WTC11 (cell line): ENCODE data around the gene SGSH. TPM values are rescaled to one million over a fixed set of nuclear protein-coding genes. Genes with fewer than 3 reads are reported as not detected.

ENCODE experiments used
- ATAC-seq: fragments of 200-7000 bp; cut with Tn5 transposase; 2 replicates; pipeline ENCODE4 v1.10.0; 2021; ENCODE audit warnings: mild to moderate bottlenecking, moderate library complexity
- CTCF ChIA-PET: fragments of 300-600 bp; sonication (Branson Sonifier 250); formaldehyde crosslinking; loops from one replicate; lab custom pipeline; 2021; ENCODE audit warnings: antibody characterized with exemption; lab: Charles Lee
- POLR2A ChIA-PET: fragments of 350-600 bp; sonication (Branson Sonifier 250); formaldehyde crosslinking; loops from one replicate; lab custom pipeline; 2021; ENCODE audit warnings: antibody characterized with exemption; lab: Charles Lee
- DNase-seq: peaks from one replicate; pipeline ENCODE4 v3.0.0; 2021; ENCODE audit warnings: low spot score
- H3K27ac Mint-ChIP-seq: 2 replicates; pipeline ENCODE4 v1.8.0; 2021; ENCODE audit warnings: mixed read lengths
- H3K27me3 Mint-ChIP-seq: 2 replicates; pipeline ENCODE4 v1.8.0; 2021; ENCODE audit warnings: low read depth, mild to moderate bottlenecking, moderate library complexity, mixed read lengths
- H3K36me3 Mint-ChIP-seq: 2 replicates; pipeline ENCODE4 v1.8.0; 2021; ENCODE audit warnings: mixed read lengths
- H3K4me1 Mint-ChIP-seq: 2 replicates; pipeline ENCODE4 v1.8.0; 2022; ENCODE audit warnings: mixed read lengths
- H3K4me3 Mint-ChIP-seq: 2 replicates; pipeline ENCODE4 v1.8.0; 2021; ENCODE audit warnings: mild to moderate bottlenecking, moderate library complexity, mixed read lengths
- H3K9me3 Mint-ChIP-seq: 2 replicates; pipeline ENCODE4 v1.8.0; 2021; ENCODE audit warnings: mixed read lengths
- AR ChIP-seq: fragments of 250-450 bp; sonication (Bioruptor Pico); IDR thresholded peaks from 2 replicates; pipeline ENCODE4 v1.9.0; 2021; ENCODE audit warnings: mild to moderate bottlenecking
- ATF2 ChIP-seq: sonication (generic); formaldehyde crosslinking; IDR thresholded peaks from 2 replicates; pipeline ENCODE4 v1.8.1; 2022; ENCODE audit warnings: low read depth, missing genetic modification reagents, borderline replicate concordance
- CREM ChIP-seq: sonication (generic); formaldehyde crosslinking; IDR thresholded peaks from 2 replicates; pipeline ENCODE4 v1.8.1; 2022; ENCODE audit warnings: mild to moderate bottlenecking, missing genetic modification reagents, moderate library complexity
- ERG ChIP-seq: fragments of 250-450 bp; sonication (Bioruptor Pico); IDR thresholded peaks from 2 replicates; pipeline ENCODE4 v1.8.0; 2021; ENCODE audit warnings: mild to moderate bottlenecking
- ETV6 ChIP-seq: sonication (generic); formaldehyde crosslinking; IDR thresholded peaks from 2 replicates; pipeline ENCODE4 v1.8.1; 2022; ENCODE audit warnings: mild to moderate bottlenecking, missing genetic modification reagents
- FOXK1 ChIP-seq: sonication (generic); formaldehyde crosslinking; IDR thresholded peaks from 2 replicates; pipeline ENCODE4 v1.8.0; 2022; ENCODE audit warnings: mild to moderate bottlenecking, moderate library complexity, missing genetic modification reagents
- FOXP1 ChIP-seq: sonication (generic); formaldehyde crosslinking; IDR thresholded peaks from 2 replicates; pipeline ENCODE4 v1.8.0; 2022; ENCODE audit warnings: missing genetic modification reagents, mild to moderate bottlenecking, moderate library complexity, borderline replicate concordance
- GTF2I ChIP-seq: fragments of 250-450 bp; sonication (Bioruptor Pico); conservative IDR thresholded peaks from 2 replicates; pipeline ENCODE4 v1.4.0; 2021; ENCODE audit warnings: mild to moderate bottlenecking
- JUN ChIP-seq: sonication (generic); formaldehyde crosslinking; IDR thresholded peaks from 2 replicates; pipeline ENCODE4 v1.8.0; 2023; ENCODE audit warnings: mild to moderate bottlenecking, missing genetic modification reagents
- MAX ChIP-seq: sonication (generic); formaldehyde crosslinking; IDR thresholded peaks from 2 replicates; pipeline ENCODE4 v1.8.0; 2022; ENCODE audit warnings: mild to moderate bottlenecking, missing genetic modification reagents
- MYBL2 ChIP-seq: sonication (generic); formaldehyde crosslinking; IDR thresholded peaks from 2 replicates; pipeline ENCODE4 v1.8.1; 2023; ENCODE audit warnings: mild to moderate bottlenecking, moderate library complexity, missing genetic modification reagents
- PREB ChIP-seq: sonication (generic); formaldehyde crosslinking; IDR thresholded peaks from 2 replicates; pipeline ENCODE4 v1.8.1; 2022; ENCODE audit warnings: mild to moderate bottlenecking, missing genetic modification reagents, moderate library complexity, borderline replicate concordance
- PRRX2 ChIP-seq: fragments of 250-450 bp; sonication (Bioruptor Pico); IDR thresholded peaks from 2 replicates; pipeline ENCODE4 v1.8.0; 2021; ENCODE audit warnings: mild to moderate bottlenecking
- SMAD3 ChIP-seq: sonication (generic); formaldehyde crosslinking; IDR thresholded peaks from 2 replicates; pipeline ENCODE4 v1.8.0; 2022; ENCODE audit warnings: missing genetic modification reagents, mild to moderate bottlenecking, borderline replicate concordance
- TEAD1 ChIP-seq: sonication (generic); formaldehyde crosslinking; IDR thresholded peaks from 2 replicates; pipeline ENCODE4 v1.8.0; 2022; ENCODE audit warnings: mild to moderate bottlenecking, missing genetic modification reagents
- TEAD4 ChIP-seq: sonication (generic); formaldehyde crosslinking; IDR thresholded peaks from 2 replicates; pipeline ENCODE4 v1.8.0; 2022; ENCODE audit warnings: mild to moderate bottlenecking, missing genetic modification reagents
- USF1 ChIP-seq: sonication (generic); formaldehyde crosslinking; IDR thresholded peaks from 2 replicates; pipeline ENCODE4 v1.8.0; 2022; ENCODE audit warnings: mild to moderate bottlenecking, missing genetic modification reagents
- ZNF138 ChIP-seq: sonication (generic); formaldehyde crosslinking; conservative IDR thresholded peaks from 2 replicates; pipeline ENCODE4 v1.8.1; 2022; ENCODE audit warnings: mild to moderate bottlenecking, moderate library complexity, missing genetic modification reagents
- ZNF423 ChIP-seq: fragments of 250-450 bp; sonication (Bioruptor Pico); IDR thresholded peaks from 2 replicates; pipeline ENCODE4 v2.1.2; 2022; ENCODE audit warnings: mild to moderate bottlenecking, moderate library complexity
- total RNA-seq: library from RNA; stranded (reverse); gene quantifications from 3 replicates; pipeline ENCODE4 v1.2.3, GENCODE V29; 2021

SGSH gene
- total RNA-seq, 1 experiment from 2014 or later: 27.7 TPM

- TF ChIP-seq ZNF138 (CRISPR knock-in tag): no peak
- TF ChIP-seq MAX: 0 out of 2 replicates have a peak, but pooled peaks have one; percentile 32
- TF ChIP-seq ZNF423 (CRISPR knock-in tag): no peak
- TF ChIP-seq PREB (CRISPR knock-in tag): 0 out of 2 replicates have a peak, but pooled peaks have one; percentile 23
- no peak for TF ChIP-seq TEAD1 (CRISPR knock-in tag)
- TF ChIP-seq FOXK1 (CRISPR knock-in tag): no peak
- TF ChIP-seq, all 79 proteins: peak for 4
These were observed 43.4 kb upstream of the SGSH start (continued) for GRCh38 chr17:80263253-80264204.

- Mint-ChIP-seq H3K36me3 (peaks cover 24% of the 10 kb centered on the region), H3K4me1 (peaks cover 52% of the 10 kb centered on the region), H3K9me3 (no peaks in the 10 kb centered on the region), H3K27ac (no peak overlapping the region), H3K4me3 (no peak overlapping the region), H3K27me3 (no peaks in the 10 kb centered on the region)
- ChIA-PET POLR2A (interaction anchor here (1.4 kb wide), 1 partner anchor 11 kb away, joined by 4 read pairs; no protein-coding TSS in a partner anchor), CTCF (interaction anchor here (1.0 to 2.3 kb wide), 2 partner anchors 67 to 138 kb away, joined by 3 to 9 read pairs; no protein-coding TSS in a partner anchor)
- no peak for TF ChIP-seq TEAD4 (CRISPR knock-in tag)
- DNase-seq: no peak
- ATAC-seq: no peak
These were observed 42.7 kb upstream of the SGSH start for GRCh38 chr17:80262775-80263244.

- ATAC-seq: no peak
- POLR2A ChIA-PET: interaction anchor here (1.3 kb wide), 1 partner anchor 8 kb away, joined by 6 read pairs; no protein-coding TSS in a partner anchor
- CTCF ChIA-PET: interaction anchor here (1.0 to 2.3 kb wide), 2 partner anchors 66 to 138 kb away, joined by 3 to 9 read pairs; no protein-coding TSS in a partner anchor
- Mint-ChIP-seq H3K27ac (peak overlapping the region; percentile 99), H3K27me3 (no peaks in the 10 kb centered on the region), H3K4me3 (peak overlapping the region; percentile 80), H3K4me1 (peaks cover 57% of the 10 kb centered on the region), H3K9me3 (no peaks in the 10 kb centered on the region), H3K36me3 (peaks cover 20% of the 10 kb centered on the region)
- TF ChIP-seq ATF2 (CRISPR knock-in tag): no peak
- TF ChIP-seq GTF2I (CRISPR knock-in tag): no peak
- no peak for TF ChIP-seq ERG (CRISPR knock-in tag)
- TF ChIP-seq SMAD3 (CRISPR knock-in tag): no peak
- no peak for TF ChIP-seq MYBL2 (CRISPR knock-in tag)
- no peak for TF ChIP-seq JUN (CRISPR knock-in tag)
- TF ChIP-seq ZNF138 (CRISPR knock-in tag): no peak
- no peak for TF ChIP-seq TEAD4 (CRISPR knock-in tag)
- no peak for TF ChIP-seq FOXP1 (CRISPR knock-in tag)
- no peak for TF ChIP-seq CREM (CRISPR knock-in tag)
- no peak for TF ChIP-seq ETV6
- no peak for TF ChIP-seq AR (CRISPR knock-in tag)
- TF ChIP-seq PRRX2 (CRISPR knock-in tag): no peak
- TF ChIP-seq USF1: no peak
- DNase-seq: no peak
These were observed 42.2 kb upstream of the SGSH start for GRCh38 chr17:80262291-80262690.
